ENCODE results near the gene SNX7.

SNX7 gene

GRCh38 chr1:98661544-98662355 lies at the start of gene SNX7:
TSS of gene SNX7 (plus strand) at chr1:98661721. CDS start at chr1:98661732, 11 bp downstream.
- DNase-seq (ENCODE audit: extremely low read depth in 1 of 2, low read depth in 1 of 2): no peak

GRCh38 chr1:98637316-98637715 lies 24.2 kb upstream of the SNX7 start:
- DNase-seq (ENCODE audit: extremely low read depth in 1 of 2, low read depth in 1 of 2): no peak

- no peak for DNase-seq (ENCODE audit: extremely low read depth in 1 of 2, low read depth in 1 of 2)
Observed at GRCh38 chr1:98638185-98638584, 23.3 kb upstream of the SNX7 start.

GRCh38 chr1:98644510-98644909 lies 17.0 kb upstream of the SNX7 start:
- DNase-seq (ENCODE audit: extremely low read depth in 1 of 2, low read depth in 1 of 2): no peak

GRCh38 chr1:98651116-98651632 lies 10.3 kb upstream of the SNX7 start:
- DNase-seq (ENCODE audit: extremely low read depth in 1 of 2, low read depth in 1 of 2): no peak

- no peak for DNase-seq (ENCODE audit: extremely low read depth in 1 of 2, low read depth in 1 of 2)
Observed at GRCh38 chr1:98653123-98653522, 8.4 kb upstream of the SNX7 start.

- no peak for DNase-seq (ENCODE audit: extremely low read depth in 1 of 2, low read depth in 1 of 2)
Observed at GRCh38 chr1:98659879-98660278, 1.6 kb upstream of the SNX7 start.

- no peak for DNase-seq (ENCODE audit: extremely low read depth in 1 of 2, low read depth in 1 of 2)
Observed at GRCh38 chr1:98660940-98661543, 479 bp upstream of the SNX7 start.

- no peak for DNase-seq (ENCODE audit: extremely low read depth in 1 of 2, low read depth in 1 of 2)
Observed at GRCh38 chr1:98662356-98662670, 792 bp downstream of the SNX7 start.

GRCh38 chr1:98668733-98669132 lies 7.2 kb downstream of the SNX7 start:
- DNase-seq (ENCODE audit: extremely low read depth in 1 of 2, low read depth in 1 of 2): no peak

GRCh38 chr1:98669355-98670296 lies 8.1 kb downstream of the SNX7 start:
- no peak for DNase-seq (ENCODE audit: extremely low read depth in 1 of 2, low read depth in 1 of 2)

- no peak for DNase-seq (ENCODE audit: extremely low read depth in 1 of 2, low read depth in 1 of 2)
Observed at GRCh38 chr1:98672189-98672588, 10.7 kb downstream of the SNX7 start.

- DNase-seq (ENCODE audit: extremely low read depth in 1 of 2, low read depth in 1 of 2): no peak
Observed at GRCh38 chr1:98674075-98674781, 12.7 kb downstream of the SNX7 start.

GRCh38 chr1:98675282-98675681 lies 13.8 kb downstream of the SNX7 start:
- no peak for DNase-seq (ENCODE audit: extremely low read depth in 1 of 2, low read depth in 1 of 2)

- DNase-seq (ENCODE audit: extremely low read depth in 1 of 2, low read depth in 1 of 2): no peak
Observed at GRCh38 chr1:98677288-98677687, 15.8 kb downstream of the SNX7 start.

- no peak for DNase-seq (ENCODE audit: extremely low read depth in 1 of 2, low read depth in 1 of 2)
Observed at GRCh38 chr1:98681812-98682211, 20.3 kb downstream of the SNX7 start.

GRCh38 chr1:98688110-98688739 lies 26.7 kb downstream of the SNX7 start:
- DNase-seq (ENCODE audit: extremely low read depth in 1 of 2, low read depth in 1 of 2): no peak

GRCh38 chr1:98690576-98690975 lies 29.1 kb downstream of the SNX7 start:
- DNase-seq (ENCODE audit: extremely low read depth in 1 of 2, low read depth in 1 of 2): no peak

- DNase-seq (ENCODE audit: extremely low read depth in 1 of 2, low read depth in 1 of 2): no peak
Observed at GRCh38 chr1:98692482-98692881, 31.0 kb downstream of the SNX7 start.

GRCh38 chr1:98693385-98693784 lies 31.9 kb downstream of the SNX7 start:
- no peak for DNase-seq (ENCODE audit: extremely low read depth in 1 of 2, low read depth in 1 of 2)
